ENCODE data around the gene MYBBP1A.

DNA sequence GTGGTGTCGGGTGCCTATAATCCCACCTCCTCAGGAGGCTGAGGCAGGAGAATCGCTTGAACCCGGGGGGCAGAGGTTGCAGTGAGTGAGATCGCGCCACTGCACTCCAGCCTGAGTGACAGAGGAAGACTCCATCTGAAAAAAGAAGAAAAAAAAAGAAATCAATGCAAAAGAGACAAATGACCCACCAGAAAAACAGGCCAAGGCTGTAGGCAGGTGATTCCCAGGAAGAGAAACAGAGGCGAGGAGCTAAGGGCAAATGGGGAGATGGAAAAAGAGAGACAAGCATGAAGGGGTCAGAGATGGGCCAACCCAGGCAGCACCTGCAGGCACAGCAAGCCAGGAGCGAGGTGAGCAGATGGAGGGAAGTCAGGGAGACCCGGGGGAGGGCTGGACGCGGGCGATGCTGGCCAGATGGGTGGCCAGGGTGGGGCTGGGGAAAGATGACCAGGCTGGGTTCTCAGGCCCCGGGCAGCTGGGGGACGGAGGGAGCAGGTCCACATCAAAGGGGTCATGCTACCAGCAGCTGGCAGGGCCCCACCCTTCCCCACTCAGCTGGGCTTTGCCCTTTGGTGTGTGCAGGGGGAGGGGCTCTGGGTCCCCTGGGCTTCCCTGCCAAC is 25.5 kb downstream of the MYBBP1A start:
- TF ChIP-seq, protein P1, sequence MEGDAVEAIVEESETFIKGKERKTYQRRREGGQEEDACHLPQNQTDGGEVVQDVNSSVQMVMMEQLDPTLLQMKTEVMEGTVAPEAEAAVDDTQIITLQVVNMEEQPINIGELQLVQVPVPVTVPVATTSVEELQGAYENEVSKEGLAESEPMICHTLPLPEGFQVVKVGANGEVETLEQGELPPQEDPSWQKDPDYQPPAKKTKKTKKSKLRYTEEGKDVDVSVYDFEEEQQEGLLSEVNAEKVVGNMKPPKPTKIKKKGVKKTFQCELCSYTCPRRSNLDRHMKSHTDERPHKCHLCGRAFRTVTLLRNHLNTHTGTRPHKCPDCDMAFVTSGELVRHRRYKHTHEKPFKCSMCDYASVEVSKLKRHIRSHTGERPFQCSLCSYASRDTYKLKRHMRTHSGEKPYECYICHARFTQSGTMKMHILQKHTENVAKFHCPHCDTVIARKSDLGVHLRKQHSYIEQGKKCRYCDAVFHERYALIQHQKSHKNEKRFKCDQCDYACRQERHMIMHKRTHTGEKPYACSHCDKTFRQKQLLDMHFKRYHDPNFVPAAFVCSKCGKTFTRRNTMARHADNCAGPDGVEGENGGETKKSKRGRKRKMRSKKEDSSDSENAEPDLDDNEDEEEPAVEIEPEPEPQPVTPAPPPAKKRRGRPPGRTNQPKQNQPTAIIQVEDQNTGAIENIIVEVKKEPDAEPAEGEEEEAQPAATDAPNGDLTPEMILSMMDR (IDR thresholded peaks at IDR 0.05; ENCODE audit: low read depth, low read length), result no peak
- no peak for TF ChIP-seq EZH2phosphoT487 (IDR thresholded peaks at IDR 0.05; ENCODE audit: low read depth)
